Stomach (tissue), 4 donors: ENCODE results near the gene EFHD1.

Experiments used
- EP300 ChIP-seq: sonication (generic); formaldehyde crosslinking; IDR thresholded peaks from one replicate; pipeline ENCODE4 v1.6.1; 2017; ENCODE audit warnings: antibody characterized with exemption
- POLR2A ChIP-seq, 4 donors: fragments of 450-650 bp; IDR thresholded peaks; one replicate each; pipeline ENCODE4 v1.6.1; 2016; ENCODE audit warnings: antibody characterized with exemption in 4 of 4, control low read depth in 2 of 4, mild to moderate bottlenecking in 1 of 4, moderate library complexity in 1 of 4
- TF ChIP-seq, protein P1 (sequence below), 7 experiments: fragments of 450-650 bp in 4 of 7; fragments of 200-600 bp in 3 of 7; sonication (generic) in 3 of 7; IDR thresholded peaks; one replicate each; pipeline ENCODE4 v1.5.1; 2016 to 2019; ENCODE audit warnings: antibody characterized with exemption in 7 of 7, control low read depth in 2 of 7, mild to moderate bottlenecking in 1 of 7

DNA sequence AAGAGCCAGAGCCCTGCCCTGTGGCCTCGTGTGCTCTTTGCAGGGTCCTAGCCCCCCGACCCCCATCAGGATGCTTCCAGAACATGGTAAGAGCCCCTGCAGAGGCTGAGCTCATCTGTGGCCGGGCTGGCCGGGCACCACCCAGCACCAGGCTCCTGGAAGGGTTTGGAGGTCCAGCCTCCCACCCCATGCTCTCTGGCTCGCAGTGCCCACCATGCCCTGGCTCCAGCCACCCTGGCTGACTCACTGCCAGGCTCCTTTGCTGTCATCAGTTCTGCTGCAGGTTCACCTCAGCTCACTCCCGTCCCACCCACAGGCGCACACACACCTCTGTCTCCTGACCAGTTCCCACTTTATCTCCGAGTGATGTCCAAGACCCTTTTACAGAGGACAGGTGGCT lies 45.4 kb upstream of the EFHD1 start:
- TF ChIP-seq, protein P1, sequence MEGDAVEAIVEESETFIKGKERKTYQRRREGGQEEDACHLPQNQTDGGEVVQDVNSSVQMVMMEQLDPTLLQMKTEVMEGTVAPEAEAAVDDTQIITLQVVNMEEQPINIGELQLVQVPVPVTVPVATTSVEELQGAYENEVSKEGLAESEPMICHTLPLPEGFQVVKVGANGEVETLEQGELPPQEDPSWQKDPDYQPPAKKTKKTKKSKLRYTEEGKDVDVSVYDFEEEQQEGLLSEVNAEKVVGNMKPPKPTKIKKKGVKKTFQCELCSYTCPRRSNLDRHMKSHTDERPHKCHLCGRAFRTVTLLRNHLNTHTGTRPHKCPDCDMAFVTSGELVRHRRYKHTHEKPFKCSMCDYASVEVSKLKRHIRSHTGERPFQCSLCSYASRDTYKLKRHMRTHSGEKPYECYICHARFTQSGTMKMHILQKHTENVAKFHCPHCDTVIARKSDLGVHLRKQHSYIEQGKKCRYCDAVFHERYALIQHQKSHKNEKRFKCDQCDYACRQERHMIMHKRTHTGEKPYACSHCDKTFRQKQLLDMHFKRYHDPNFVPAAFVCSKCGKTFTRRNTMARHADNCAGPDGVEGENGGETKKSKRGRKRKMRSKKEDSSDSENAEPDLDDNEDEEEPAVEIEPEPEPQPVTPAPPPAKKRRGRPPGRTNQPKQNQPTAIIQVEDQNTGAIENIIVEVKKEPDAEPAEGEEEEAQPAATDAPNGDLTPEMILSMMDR (IDR thresholded peaks at IDR 0.05), result no peak
- TF ChIP-seq POLR2A (IDR thresholded peaks at IDR 0.05) (no peak), EP300 (no peak)
